K562 (cell line): ENCODE measurements around the gene SLC44A1. TPM values are rescaled to one million over a fixed set of nuclear protein-coding genes. Genes with fewer than 3 reads are reported as not detected.

ENCODE experiments used
- ATAC-seq: fragments of 200-7000 bp; cut with Tn5 transposase; 3 replicates; pipeline ENCODE4 v1.9.1; 2020; ENCODE audit warnings: moderate library complexity
- BruUV-seq: library from RNA; stranded (reverse); fragments of 400-500 nt; replicated peaks from 2 replicates; lab custom pipeline; 2021; lab: Mats Ljungman, UMichigan
- CTCF ChIA-PET: fragments of 300-600 bp; formaldehyde crosslinking; extraction: SDS; loops from one replicate; lab custom pipeline; 2021; ENCODE audit warnings: low intra/inter-chr PET ratio; lab: Yijun Ruan, JAX
- POLR2A ChIA-PET: fragments of 300-600, 350-650 bp; sonication (Branson Sonifier 250); formaldehyde crosslinking; extraction: SDS; loops from one replicate; lab custom pipeline; 2021; ENCODE audit warnings: antibody characterized with exemption, inconsistent platforms; lab: Yijun Ruan, JAX
- DNase-seq, 4 experiments: peaks; one replicate each; pipeline versions ENCODE4 v3.0.0 to v3.0.0-alpha.2; 2011 to 2018; ENCODE audit warnings: low spot score in 3 of 4, mixed read lengths in 3 of 4; ENCODE audit errors: extremely low read depth in 1 of 4
- FAIRE-seq: peaks from 2 replicates; lab custom pipeline; 2011; peaks lifted over from hg19 to GRCh38; lab: Jason Lieb, UNC
- H2AFZ ChIP-seq: 2 replicates; pipeline ENCODE4 v1.6.0; 2011; ENCODE audit warnings: low read depth, low read length, control low read depth, inconsistent platforms
- H3K27ac ChIP-seq: fragments of 200-600 bp; 3 replicates; pipeline ENCODE4 v1.8.0; 2011; ENCODE audit warnings: low read depth, mild to moderate bottlenecking, control low read depth, inconsistent platforms, low read length, moderate library complexity, mixed read lengths; ENCODE audit errors: extremely low read depth
- H3K27me3 ChIP-seq, 2 experiments: fragments of 300-600 bp in 1 of 2; 2 replicates in 1 of 2; 3 replicates in 1 of 2; pipeline versions ENCODE4 v1.6.0 to v1.8.0; 2011; ENCODE audit warnings: inconsistent platforms in 2 of 2, low read length in 2 of 2, mild to moderate bottlenecking in 1 of 2, mixed read lengths in 1 of 2, moderate library complexity in 1 of 2; ENCODE audit not compliant: control insufficient read depth in 2 of 2, insufficient read depth in 2 of 2
- H3K36me3 ChIP-seq: fragments of 300-600 bp; 3 replicates; pipeline ENCODE4 v1.8.0; 2011; ENCODE audit warnings: mild to moderate bottlenecking, low read length, inconsistent platforms; ENCODE audit not compliant: control insufficient read depth, insufficient read depth
- H3K4me1 ChIP-seq, 2 experiments: fragments of 200-600 bp in 1 of 2; replicated peaks in 1 of 2; 2 replicates in 1 of 2; 3 replicates in 1 of 2; pipeline versions ENCODE4 v1.5.1 to v1.8.0; 2011; ENCODE audit warnings: inconsistent platforms in 2 of 2, low read length in 2 of 2, mild to moderate bottlenecking in 1 of 2, mixed read lengths in 1 of 2, moderate library complexity in 1 of 2; ENCODE audit not compliant: control insufficient read depth in 2 of 2, insufficient read depth in 2 of 2
- H3K4me2 ChIP-seq: 2 replicates; pipeline ENCODE4 v1.6.1; 2011; ENCODE audit warnings: low read length, control low read depth, inconsistent platforms, mixed read lengths; ENCODE audit not compliant: insufficient read depth
- H3K4me3 ChIP-seq: fragments of 200-600 bp; sonication (generic), shearing (Covaris generic); 2 replicates; pipeline ENCODE4 v1.5.1; 2016; ENCODE audit warnings: control low read depth, inconsistent platforms
- H3K79me2 ChIP-seq: fragments of 200-600 bp; 3 replicates; pipeline ENCODE4 v1.8.0; 2011; ENCODE audit warnings: low read length, inconsistent platforms; ENCODE audit not compliant: control insufficient read depth, insufficient read depth
- H3K9ac ChIP-seq, 2 experiments: 2 replicates each; pipeline versions ENCODE4 v1.6.0 to v1.6.1; 2011; ENCODE audit warnings: low read depth in 2 of 2, low read length in 2 of 2, control low read depth in 1 of 2, inconsistent platforms in 1 of 2, mild to moderate bottlenecking in 1 of 2, mixed read lengths in 1 of 2; ENCODE audit not compliant: insufficient read depth in 1 of 2
- H3K9me1 ChIP-seq: one replicate; pipeline ENCODE4 v1.6.0; 2011; ENCODE audit warnings: inconsistent platforms, mild to moderate bottlenecking, low read length, moderate library complexity; ENCODE audit not compliant: control insufficient read depth, insufficient read depth
- H3K9me3 ChIP-seq: replicated peaks from 2 replicates; pipeline ENCODE4 v1.5.1; 2011; ENCODE audit warnings: low read depth, low read length, inconsistent platforms; ENCODE audit not compliant: control insufficient read depth, insufficient read depth
- H4K20me1 ChIP-seq: replicated peaks from 2 replicates; pipeline ENCODE4 v1.6.1; 2011; ENCODE audit warnings: low read length, inconsistent platforms, mixed read lengths; ENCODE audit not compliant: control insufficient read depth, insufficient read depth
- CREB5 ChIP-seq: fragments of 250-450 bp; sonication (Bioruptor Pico); IDR thresholded peaks from 2 replicates; pipeline ENCODE4 v1.5.0; 2020; ENCODE audit warnings: mild to moderate bottlenecking
- GATA2 ChIP-seq: sonication (generic); formaldehyde crosslinking; IDR thresholded peaks from 2 replicates; pipeline ENCODE4 v1.4.0; 2020; ENCODE audit warnings: mild to moderate bottlenecking, missing genetic modification reagents
- GTF2B ChIP-seq: IDR thresholded peaks from 2 replicates; pipeline ENCODE4 v1.6.1; 2011; ENCODE audit not compliant: insufficient read length; ENCODE audit errors: extremely low read depth
- MAFG ChIP-seq: fragments of 450-650 bp; conservative IDR thresholded peaks from 2 replicates; pipeline ENCODE4 v1.6.1; 2016; ENCODE audit warnings: missing genetic modification characterization, missing compliant biosample characterization
- NCOR1 ChIP-seq: fragments of 450-650 bp; IDR thresholded peaks from 2 replicates; pipeline ENCODE4 v1.6.1; 2016; ENCODE audit warnings: mild to moderate bottlenecking, moderate library complexity
- SMAD1 ChIP-seq: fragments of 150-350 bp; IDR thresholded peaks from 2 replicates; pipeline ENCODE4 v1.6.1; 2014; ENCODE audit warnings: low read length, low read depth; ENCODE audit not compliant: partially characterized antibody
- SMC3 ChIP-seq: conservative IDR thresholded peaks from 2 replicates; pipeline ENCODE4 v1.6.1; 2011; ENCODE audit warnings: low read depth, low read length, improper control_type of control experiment; ENCODE audit not compliant: insufficient read depth
- SNIP1 ChIP-seq: fragments of 450-650 bp; IDR thresholded peaks from 2 replicates; pipeline ENCODE4 v1.7.1; 2017; ENCODE audit warnings: low read depth, mild to moderate bottlenecking
- SRSF7 ChIP-seq: fragments of 200-400 bp; formaldehyde crosslinking; optimal IDR thresholded peaks from 2 replicates; pipeline ENCODE3; 2017; ENCODE audit warnings: mild to moderate bottlenecking, low read depth, low read length
- TEAD1 ChIP-seq, 2 experiments: fragments of 450-650 bp in 1 of 2; sonication (generic) in 1 of 2; formaldehyde crosslinking; IDR thresholded peaks; 2 replicates each; pipeline versions ENCODE4 v1.4.0 to v1.8.0; 2020 to 2022; ENCODE audit warnings: mild to moderate bottlenecking in 2 of 2, missing genetic modification reagents in 1 of 2
- UBTF ChIP-seq, 2 experiments: IDR thresholded peaks; 2 replicates each; pipeline ENCODE4 v1.6.1; 2012; ENCODE audit warnings: improper control_type of control experiment in 2 of 2, low read depth in 2 of 2, low read length in 2 of 2, borderline replicate concordance in 1 of 2
- ZBTB12 ChIP-seq: fragments of 250-450 bp; sonication (Bioruptor Pico); IDR thresholded peaks from 2 replicates; pipeline ENCODE4 v1.4.0; 2020
- ZNF764 ChIP-seq: fragments of 250-450 bp; sonication (Bioruptor Pico); IDR thresholded peaks from 2 replicates; pipeline ENCODE4 v1.4.0; 2020; ENCODE audit warnings: low read depth, mild to moderate bottlenecking, moderate library complexity
- WGBS: fragments of 100-300 bp; shearing (Covaris generic); methylation state at CpG from one replicate; pipeline ENCODE4 v1.1.6; 2016; ENCODE audit warnings: low coverage, mixed read lengths; ENCODE audit not compliant: insufficient coverage; ENCODE audit errors: missing lambda C conversion rate; 5-methylcytosine and 5-hydroxymethylcytosine counted together
- in situ Hi-C: fragments of 300-500 bp; cut with MboI; formaldehyde crosslinking; loops from 4 replicates; pipeline ENCODE4 v1.15.0; 2018; ENCODE audit warnings: inconsistent platforms, mixed read lengths
- intact Hi-C: fragments of 100-400 bp; cut with micrococcal nuclease; formaldehyde crosslinking; loops from 2 replicates; pipeline ENCODE4 v1.14.2; 2022
- polyA plus RNA-seq, 8 experiments: library from polyadenylated mRNA; depleted of rRNA in 4 of 8; stranded (reverse) in 5 of 8; unstranded in 3 of 8; fragments of >200 nt; fragmentation: Nextera tagmentation in 2 of 8; fragmentation: Illumina TruSeq in 1 of 8; extraction: Ambion mirVana in 2 of 8; extraction: Trizol in 1 of 8; gene quantifications; 2 replicates each; pipeline versions ENCODE4 v1.2.1 to v1.2.3, GENCODE V29; 2011 to 2014; ENCODE audit warnings: inconsistent platforms in 1 of 8, missing spikeins in 1 of 8
- total RNA-seq, 7 experiments: library from RNA; depleted of rRNA in 6 of 7; stranded (reverse); fragments of >200 nt in 6 of 7; fragmentation: Illumina TruSeq in 2 of 7; extraction: Trizol in 2 of 7; gene quantifications; 2 replicates each; pipeline versions ENCODE4 v1.2.1 to v1.2.3, GENCODE V29; 2011 to 2021; ENCODE audit warnings: low replicate concordance in 1 of 7

The SLC44A1 gene
- total and polyA plus RNA-seq, 9 of the 15 experiments (the other 6 are each of a cell fraction or from before 2014, with no cell fraction given), result 0.11 to 0.59 (median 0.30) TPM

GRCh38 chr9:105243015-105243686, 1.3 kb upstream of the SLC44A1 start:
- BruUV-seq, result no TSS peak
- peaks cover 6 to 16% of the 10 kb centered on the region in 2 experiments; a peak in 4 of 5 replicates for H3K4me1 ChIP-seq
- 2% methylated on average over 5 of the region's 5 CpGs for WGBS
- in situ Hi-C loops, result no loop called here
- H3K36me3 ChIP-seq, result no peaks in the 10 kb centered on the region
- peak overlapping the region; percentile 94 for H2AFZ ChIP-seq
- no peaks in the 10 kb centered on the region for H3K79me2 ChIP-seq
- intact Hi-C loops, result loop anchor here (10.0 kb wide), 1 partner anchor 448 kb away; no protein-coding TSS in a partner anchor
- peak in 1 of 4 experiments; percentile 19 for DNase-seq
- no peak overlapping the region for H3K4me3 ChIP-seq
- POLR2A ChIA-PET, result interaction anchor here (1.4 kb wide), 1 partner anchor 44 kb away, joined by 4 read pairs; no protein-coding TSS in a partner anchor
- H3K9me1 ChIP-seq, result no peaks in the 10 kb centered on the region
- H3K27ac ChIP-seq, result no peak overlapping the region
- FAIRE-seq, result no peak
- H3K9ac ChIP-seq, result no peak overlapping the region
- no peaks in the 10 kb centered on the region for H4K20me1 ChIP-seq
- H3K9me3 ChIP-seq, result no peaks in the 10 kb centered on the region
- no peak for ATAC-seq
- H3K27me3 ChIP-seq, result peaks cover 13% of the 10 kb centered on the region in 2 experiments; a peak in 4 of 5 replicates
- peak overlapping the region; percentile 20; the same call in 1 of the 2 replicates for H3K4me2 ChIP-seq
- CTCF ChIA-PET, result interaction anchor here (0.6 kb wide), 1 partner anchor 176 kb away, joined by 3 read pairs; no protein-coding TSS in a partner anchor
- TF ChIP-seq CREB5 (CRISPR knock-in tag), result no peak
- no peak for TF ChIP-seq SRSF7
- no peak for TF ChIP-seq ZNF764
- TF ChIP-seq SMC3, result no peak
- TF ChIP-seq UBTF (IDR thresholded peaks at IDR 0.05; ENCODE audit: borderline replicate concordance in 1 of 2, low read depth in 2 of 2, low read length in 2 of 2), result no peak
- TF ChIP-seq GATA2 (CRISPR knock-in tag), result peak; percentile 11; the same call in 1 of the 2 replicates
- no peak for TF ChIP-seq ZBTB12 (CRISPR knock-in tag)
- no peak for TF ChIP-seq GTF2B
- TF ChIP-seq NCOR1, result no peak
- no peak for TF ChIP-seq SNIP1
- peak; percentile 33; the same call in 1 of the 2 replicates for TF ChIP-seq MAFG
- TF ChIP-seq SMAD1, result no peak
- TF ChIP-seq TEAD1 (CRISPR knock-in tag; IDR thresholded peaks at IDR 0.05), result peak in 1 of 2 experiments; percentile 43; a peak in 1 of 4 replicates
